22Rv1 (cell line): ENCODE measurements around the gene FAM163B.

Experiments
- ZFX ChIP-seq: fragments of 450-650 bp; IDR thresholded peaks from 2 replicates; pipeline ENCODE4 v1.6.1; 2017; ENCODE audit warnings: antibody characterized with exemption, borderline replicate concordance
- TF ChIP-seq, protein P1 (sequence below): fragments of 450-650 bp; IDR thresholded peaks from 2 replicates; pipeline ENCODE4 v1.5.1; 2017; ENCODE audit warnings: mild to moderate bottlenecking

DNA sequence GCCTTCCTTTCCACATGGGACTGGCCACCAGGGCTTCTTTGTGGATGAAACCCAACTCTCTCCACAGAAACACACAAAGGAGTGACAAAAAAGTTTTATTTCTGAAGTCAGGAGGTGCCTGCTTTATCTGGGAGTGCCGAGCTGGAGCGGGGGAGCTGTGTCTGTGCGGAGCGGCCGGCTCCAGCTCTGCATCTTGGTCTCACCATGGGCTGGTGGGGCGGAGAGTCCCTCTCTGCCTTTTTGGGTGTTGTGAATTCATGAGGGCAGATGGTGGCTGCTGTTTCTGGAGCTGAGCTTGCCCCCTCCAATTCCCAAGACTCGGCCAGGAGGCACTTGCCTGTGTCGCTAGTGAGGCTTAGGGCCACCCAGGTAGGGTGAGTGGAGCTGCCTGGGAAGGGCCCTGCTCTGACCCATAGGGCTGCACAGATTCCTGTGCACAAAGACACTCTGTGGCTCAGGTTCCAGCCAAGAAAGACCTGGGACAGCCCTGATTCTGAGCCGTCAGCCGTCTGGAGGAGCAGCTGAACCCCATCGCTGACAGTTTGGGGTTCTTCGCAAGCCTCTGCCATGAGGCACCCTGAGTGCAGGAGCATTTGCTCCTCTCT is 28.4 kb upstream of the FAM163B start:
- TF ChIP-seq, protein P1, sequence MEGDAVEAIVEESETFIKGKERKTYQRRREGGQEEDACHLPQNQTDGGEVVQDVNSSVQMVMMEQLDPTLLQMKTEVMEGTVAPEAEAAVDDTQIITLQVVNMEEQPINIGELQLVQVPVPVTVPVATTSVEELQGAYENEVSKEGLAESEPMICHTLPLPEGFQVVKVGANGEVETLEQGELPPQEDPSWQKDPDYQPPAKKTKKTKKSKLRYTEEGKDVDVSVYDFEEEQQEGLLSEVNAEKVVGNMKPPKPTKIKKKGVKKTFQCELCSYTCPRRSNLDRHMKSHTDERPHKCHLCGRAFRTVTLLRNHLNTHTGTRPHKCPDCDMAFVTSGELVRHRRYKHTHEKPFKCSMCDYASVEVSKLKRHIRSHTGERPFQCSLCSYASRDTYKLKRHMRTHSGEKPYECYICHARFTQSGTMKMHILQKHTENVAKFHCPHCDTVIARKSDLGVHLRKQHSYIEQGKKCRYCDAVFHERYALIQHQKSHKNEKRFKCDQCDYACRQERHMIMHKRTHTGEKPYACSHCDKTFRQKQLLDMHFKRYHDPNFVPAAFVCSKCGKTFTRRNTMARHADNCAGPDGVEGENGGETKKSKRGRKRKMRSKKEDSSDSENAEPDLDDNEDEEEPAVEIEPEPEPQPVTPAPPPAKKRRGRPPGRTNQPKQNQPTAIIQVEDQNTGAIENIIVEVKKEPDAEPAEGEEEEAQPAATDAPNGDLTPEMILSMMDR, result no peak
- TF ChIP-seq ZFX, result no peak
